Uterus (tissue), 4 donors: ENCODE results near the gene BCL2L14. TPM values are rescaled to one million over a fixed set of nuclear protein-coding genes. Genes with fewer than 3 reads are reported as not detected.

Source experiments
- DNase-seq, 2 donors: peaks; one replicate each; pipeline ENCODE4 v3.0.0-alpha.2; 2019 to 2020
- H3K27ac ChIP-seq, 2 donors: fragments of 200-600 bp; sonication (generic); 1 replicate in 1 of 2; 2 replicates in 1 of 2; pipeline ENCODE4 v1.5.1; 2016 to 2018
- H3K27me3 ChIP-seq, 2 donors: fragments of 200-600 bp; sonication (generic); one replicate each; pipeline ENCODE4 v1.5.1; 2018 to 2019; ENCODE audit warnings: control low read depth in 1 of 2
- H3K36me3 ChIP-seq, 2 donors: fragments of 200-600 bp; sonication (generic); one replicate each; pipeline ENCODE4 v1.5.1; 2019; ENCODE audit warnings: control low read depth in 1 of 2
- H3K4me1 ChIP-seq, 2 donors: fragments of 200-600 bp; sonication (generic); one replicate each; pipeline ENCODE4 v1.5.1; 2018 to 2019; ENCODE audit warnings: control low read depth in 1 of 2
- H3K4me3 ChIP-seq, 2 donors: fragments of 200-600 bp; sonication (generic); 1 replicate in 1 of 2; 2 replicates in 1 of 2; pipeline ENCODE4 v1.5.1; 2018 to 2019; ENCODE audit warnings: mild to moderate bottlenecking in 1 of 2
- H3K9me3 ChIP-seq, 2 donors: fragments of 200-600 bp; sonication (generic); one replicate each; pipeline ENCODE4 v1.5.1; 2019; ENCODE audit warnings: control low read depth in 1 of 2
- POLR2A ChIP-seq, 2 donors: fragments of 450-650 bp; IDR thresholded peaks; one replicate each; pipeline ENCODE4 v1.6.1; 2016; ENCODE audit warnings: antibody characterized with exemption in 2 of 2, mild to moderate bottlenecking in 1 of 2, moderate library complexity in 1 of 2
- intact Hi-C: fragments of 100-400 bp; cut with DNase I; formaldehyde crosslinking; loops from one replicate; pipeline ENCODE4 v1.15.1; 2023; ENCODE audit warnings: low total_unique reads
- total RNA-seq, 4 donors: library from RNA; depleted of rRNA in 3 of 4; stranded (reverse); fragments of >200 nt in 3 of 4; gene quantifications; one replicate each; pipeline versions ENCODE4 v1.1.0 to v1.2.4, GENCODE V29; 2014 to 2023
- TF ChIP-seq, protein P1 (sequence below), 4 experiments: fragments of 200-600 bp in 2 of 4; fragments of 450-650 bp in 2 of 4; sonication (generic) in 2 of 4; IDR thresholded peaks; one replicate each; pipeline ENCODE4 v1.5.1; 2016 to 2019; ENCODE audit warnings: antibody characterized with exemption in 4 of 4, mild to moderate bottlenecking in 2 of 4, moderate library complexity in 1 of 4
- donor health status: DM: yes; HTN: yes; CAD: no.

BCL2L14 gene
- total RNA-seq, 4 donors from 2014 or later: not detected

DNA sequence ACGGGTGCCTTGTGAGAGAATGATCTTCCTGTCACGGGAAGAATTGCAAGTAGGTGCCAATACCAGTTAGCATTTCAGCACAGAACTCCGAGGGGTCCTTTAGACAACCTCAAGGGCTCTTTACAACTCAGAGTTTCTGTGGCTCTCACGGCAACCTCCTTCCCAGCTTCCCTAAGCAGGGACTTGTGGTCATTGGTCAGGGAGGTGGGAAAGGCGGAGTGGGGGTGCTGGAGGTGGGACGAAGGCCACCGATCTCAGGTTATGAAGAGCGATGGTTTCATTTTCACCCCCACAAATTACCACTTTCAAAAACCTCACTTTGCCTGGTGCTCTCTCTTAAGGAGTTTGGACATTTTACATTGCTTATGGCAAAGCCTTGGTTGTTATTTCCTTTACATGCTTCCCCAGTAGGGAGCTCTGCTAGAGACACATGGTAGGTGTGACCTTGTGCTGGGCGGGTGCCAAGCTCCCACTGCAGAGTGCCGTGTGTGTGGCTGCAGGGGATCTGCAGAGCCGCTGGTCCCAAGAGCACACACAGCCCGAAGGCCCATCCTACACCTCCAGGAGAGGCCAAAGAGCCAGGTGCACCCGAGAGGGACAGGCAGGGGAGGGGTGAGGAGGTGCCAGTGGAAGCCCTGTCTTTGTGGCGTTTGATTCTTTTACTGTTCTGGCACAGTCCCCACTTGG lies 21.4 kb downstream of the BCL2L14 start:
- Histone ChIP-seq H3K27ac (no peak overlapping the region), H3K36me3 (no peaks in the 10 kb centered on the region), H3K4me3 (no peak overlapping the region), H3K9me3 (no peaks in the 10 kb centered on the region), H3K27me3 (no peaks in the 10 kb centered on the region), H3K4me1 (no peaks in the 10 kb centered on the region)
- intact Hi-C loops: loop anchor here (5.0 kb wide), 1 partner anchor 125 kb away; no protein-coding TSS in a partner anchor
- TF ChIP-seq, protein P1, sequence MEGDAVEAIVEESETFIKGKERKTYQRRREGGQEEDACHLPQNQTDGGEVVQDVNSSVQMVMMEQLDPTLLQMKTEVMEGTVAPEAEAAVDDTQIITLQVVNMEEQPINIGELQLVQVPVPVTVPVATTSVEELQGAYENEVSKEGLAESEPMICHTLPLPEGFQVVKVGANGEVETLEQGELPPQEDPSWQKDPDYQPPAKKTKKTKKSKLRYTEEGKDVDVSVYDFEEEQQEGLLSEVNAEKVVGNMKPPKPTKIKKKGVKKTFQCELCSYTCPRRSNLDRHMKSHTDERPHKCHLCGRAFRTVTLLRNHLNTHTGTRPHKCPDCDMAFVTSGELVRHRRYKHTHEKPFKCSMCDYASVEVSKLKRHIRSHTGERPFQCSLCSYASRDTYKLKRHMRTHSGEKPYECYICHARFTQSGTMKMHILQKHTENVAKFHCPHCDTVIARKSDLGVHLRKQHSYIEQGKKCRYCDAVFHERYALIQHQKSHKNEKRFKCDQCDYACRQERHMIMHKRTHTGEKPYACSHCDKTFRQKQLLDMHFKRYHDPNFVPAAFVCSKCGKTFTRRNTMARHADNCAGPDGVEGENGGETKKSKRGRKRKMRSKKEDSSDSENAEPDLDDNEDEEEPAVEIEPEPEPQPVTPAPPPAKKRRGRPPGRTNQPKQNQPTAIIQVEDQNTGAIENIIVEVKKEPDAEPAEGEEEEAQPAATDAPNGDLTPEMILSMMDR (IDR thresholded peaks at IDR 0.05): no peak
- DNase-seq: no peak

DNA sequence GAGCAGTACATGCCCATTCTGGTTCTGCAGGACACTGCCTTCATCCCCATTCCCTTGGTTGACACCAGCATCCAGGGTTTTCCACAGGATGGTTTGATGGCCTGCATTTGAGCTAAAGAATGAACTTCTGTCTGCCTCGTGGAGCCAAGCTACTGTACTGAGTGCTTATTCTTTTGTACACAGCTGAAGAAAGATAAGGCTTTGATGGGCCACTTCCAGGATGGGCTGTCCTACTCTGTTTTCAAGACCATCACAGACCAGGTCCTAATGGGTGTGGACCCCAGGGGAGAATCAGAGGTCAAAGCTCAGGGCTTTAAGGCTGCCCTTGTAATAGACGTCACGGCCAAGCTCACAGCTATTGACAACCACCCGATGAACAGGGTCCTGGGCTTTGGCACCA lies 23.7 kb downstream of the BCL2L14 start:
- no peak for DNase-seq
- H3K4me3 ChIP-seq: no peak overlapping the region
- H3K9me3 ChIP-seq: no peaks in the 10 kb centered on the region
- intact Hi-C loops: loop anchor here (5.0 kb wide), 1 partner anchor 127 kb away; no protein-coding TSS in a partner anchor
- no peak overlapping the region for H3K27ac ChIP-seq
- no peaks in the 10 kb centered on the region for H3K27me3 ChIP-seq
- TF ChIP-seq, protein P1 (IDR thresholded peaks at IDR 0.05): no peak
- no peak for TF ChIP-seq POLR2A (IDR thresholded peaks at IDR 0.05)
- no peaks in the 10 kb centered on the region for H3K36me3 ChIP-seq
- H3K4me1 ChIP-seq: no peaks in the 10 kb centered on the region

DNA sequence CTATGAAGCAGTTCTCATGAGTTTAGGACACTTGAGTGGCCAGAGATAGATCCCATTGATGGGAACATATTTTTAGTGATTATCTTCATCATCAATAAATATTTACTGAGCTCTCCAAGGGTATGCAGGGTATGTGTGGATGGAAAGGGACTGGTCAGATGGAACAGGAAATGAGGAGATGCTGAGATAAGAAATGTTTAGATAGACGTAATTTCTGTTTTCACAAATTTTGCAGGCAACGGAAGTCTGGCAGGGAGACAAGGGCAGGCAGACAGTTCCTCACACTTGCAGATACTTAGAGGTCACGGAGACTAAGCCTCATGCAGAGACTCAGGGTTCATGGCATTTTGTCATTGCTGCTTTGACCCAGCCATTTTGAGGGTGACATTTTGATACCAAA lies 24.3 kb downstream of the BCL2L14 start:
- H3K9me3 ChIP-seq: no peaks in the 10 kb centered on the region
- intact Hi-C loops: no loop called here
- TF ChIP-seq POLR2A (IDR thresholded peaks at IDR 0.05): no peak
- TF ChIP-seq, protein P1 (IDR thresholded peaks at IDR 0.05): no peak
- no peaks in the 10 kb centered on the region for H3K4me1 ChIP-seq
- no peak overlapping the region for H3K27ac ChIP-seq
- no peak overlapping the region for H3K4me3 ChIP-seq
- no peaks in the 10 kb centered on the region for H3K27me3 ChIP-seq
- H3K36me3 ChIP-seq: no peaks in the 10 kb centered on the region
- no peak for DNase-seq

DNA sequence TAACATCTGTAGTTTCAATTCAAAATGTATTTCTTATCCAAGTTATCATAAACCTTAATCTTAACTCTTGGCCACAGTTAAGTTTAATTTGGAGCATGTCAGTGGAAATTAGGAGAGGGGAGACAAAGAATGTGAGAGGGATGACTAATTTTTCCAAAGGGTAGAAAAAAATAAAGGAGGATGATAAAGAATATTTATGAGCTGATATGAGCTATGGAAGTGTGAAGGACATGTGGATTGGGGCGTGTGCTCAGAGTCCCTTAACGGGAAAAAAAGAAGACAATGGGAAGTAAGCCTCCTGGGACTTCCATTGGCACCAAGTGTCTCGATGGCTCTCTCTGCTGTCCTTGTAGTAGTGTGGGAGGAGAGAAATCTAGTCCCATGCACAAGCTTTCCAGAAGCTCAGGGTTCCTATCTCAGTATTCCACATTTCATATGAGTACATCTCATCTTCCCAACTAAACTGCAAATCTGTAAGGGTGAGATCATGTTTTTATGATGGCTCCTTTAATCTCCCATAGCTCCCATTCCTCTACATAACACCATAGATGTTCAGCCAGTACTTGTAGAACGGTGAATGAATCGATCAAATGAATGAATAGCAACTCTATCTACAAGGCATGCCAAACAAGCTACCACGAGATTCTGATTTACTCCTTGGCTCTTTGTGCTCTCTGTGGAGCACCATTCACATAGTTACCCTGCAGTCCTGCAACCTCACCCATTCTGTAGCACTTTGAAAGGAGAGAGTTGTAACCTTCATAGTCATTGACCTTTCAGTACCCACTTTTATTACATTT lies 27.4 kb downstream of the BCL2L14 start:
- intact Hi-C loops: no loop called here
- no peak for TF ChIP-seq POLR2A (IDR thresholded peaks at IDR 0.05)

GRCh38 chr12:12098691-12099015 lies 27.9 kb downstream of the BCL2L14 start:
- Histone ChIP-seq H3K4me3 (no peak overlapping the region), H3K9me3 (no peaks in the 10 kb centered on the region), H3K27ac (no peak overlapping the region), H3K36me3 (no peaks in the 10 kb centered on the region), H3K27me3 (no peaks in the 10 kb centered on the region), H3K4me1 (no peaks in the 10 kb centered on the region)
- DNase-seq: no peak
- intact Hi-C loops: no loop called here
- TF ChIP-seq, protein P1 (IDR thresholded peaks at IDR 0.05): no peak
- TF ChIP-seq POLR2A (IDR thresholded peaks at IDR 0.05): no peak

More for the DNA sequence above, 27.4 kb downstream of the BCL2L14 start:
- no peaks in the 10 kb centered on the region for H3K9me3 ChIP-seq
- H3K27me3 ChIP-seq: no peaks in the 10 kb centered on the region
- no peaks in the 10 kb centered on the region for H3K4me1 ChIP-seq
- H3K36me3 ChIP-seq: no peaks in the 10 kb centered on the region
- DNase-seq: no peak
- H3K27ac ChIP-seq: no peak overlapping the region
- no peak overlapping the region for H3K4me3 ChIP-seq
